Nephron progenitor cell (in vitro differentiated cells): ENCODE results near the gene ATG5.

Experiments
- DNase-seq: peaks from one replicate; pipeline ENCODE4 v3.0.0; 2021
- H3K27ac Mint-ChIP-seq: 2 replicates; pipeline ENCODE4 v1.8.0; 2021; ENCODE audit warnings: mild to moderate bottlenecking, moderate library complexity, mixed read lengths
- H3K27me3 Mint-ChIP-seq: 2 replicates; pipeline ENCODE4 v1.8.0; 2021; ENCODE audit warnings: mild to moderate bottlenecking, low read depth, mixed read lengths; ENCODE audit not compliant: poor library complexity
- H3K36me3 Mint-ChIP-seq: 2 replicates; pipeline ENCODE4 v1.8.0; 2021; ENCODE audit warnings: low read depth, mixed read lengths
- H3K4me1 Mint-ChIP-seq: 2 replicates; pipeline ENCODE4 v1.8.0; 2021; ENCODE audit warnings: mixed read lengths
- H3K4me3 Mint-ChIP-seq: 2 replicates; pipeline ENCODE4 v1.8.0; 2021; ENCODE audit warnings: mild to moderate bottlenecking, moderate library complexity, mixed read lengths
- H3K9me3 Mint-ChIP-seq: 2 replicates; pipeline ENCODE4 v1.8.0; 2021; ENCODE audit warnings: mild to moderate bottlenecking, moderate library complexity, mixed read lengths
- TF ChIP-seq, protein P1 (sequence below): fragments of 200-600 bp; sonication (generic); IDR thresholded peaks from 2 replicates; pipeline ENCODE4 v1.5.0; 2021; ENCODE audit warnings: antibody characterized with exemption

ATG5 gene

DNA sequence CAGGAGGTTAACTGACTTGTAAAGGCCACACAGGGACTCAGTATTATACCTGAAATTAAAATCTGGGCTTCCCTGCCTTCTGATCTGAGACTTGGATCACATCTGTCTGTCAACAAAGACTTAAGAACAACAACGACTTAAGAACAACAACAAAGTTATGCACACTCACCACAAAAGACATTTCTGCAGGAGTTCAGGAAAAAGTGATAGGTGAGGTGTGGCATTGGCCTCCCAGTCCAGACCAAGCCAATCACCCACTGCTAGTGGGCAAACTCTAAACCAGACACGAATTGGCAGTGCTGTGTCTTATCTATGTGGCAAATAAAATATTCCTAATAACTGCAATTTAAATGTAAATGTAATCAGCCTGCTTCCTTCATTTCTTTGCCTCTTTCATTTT lies 178.1 kb downstream of the ATG5 start:
- Mint-ChIP-seq H3K27me3 (peaks cover 6% of the 10 kb centered on the region), H3K9me3 (no peaks in the 10 kb centered on the region), H3K4me3 (no peak overlapping the region), H3K27ac (no peak overlapping the region), H3K36me3 (no peaks in the 10 kb centered on the region), H3K4me1 (peaks cover 44% of the 10 kb centered on the region)
- DNase-seq: no peak
- TF ChIP-seq, protein P1, sequence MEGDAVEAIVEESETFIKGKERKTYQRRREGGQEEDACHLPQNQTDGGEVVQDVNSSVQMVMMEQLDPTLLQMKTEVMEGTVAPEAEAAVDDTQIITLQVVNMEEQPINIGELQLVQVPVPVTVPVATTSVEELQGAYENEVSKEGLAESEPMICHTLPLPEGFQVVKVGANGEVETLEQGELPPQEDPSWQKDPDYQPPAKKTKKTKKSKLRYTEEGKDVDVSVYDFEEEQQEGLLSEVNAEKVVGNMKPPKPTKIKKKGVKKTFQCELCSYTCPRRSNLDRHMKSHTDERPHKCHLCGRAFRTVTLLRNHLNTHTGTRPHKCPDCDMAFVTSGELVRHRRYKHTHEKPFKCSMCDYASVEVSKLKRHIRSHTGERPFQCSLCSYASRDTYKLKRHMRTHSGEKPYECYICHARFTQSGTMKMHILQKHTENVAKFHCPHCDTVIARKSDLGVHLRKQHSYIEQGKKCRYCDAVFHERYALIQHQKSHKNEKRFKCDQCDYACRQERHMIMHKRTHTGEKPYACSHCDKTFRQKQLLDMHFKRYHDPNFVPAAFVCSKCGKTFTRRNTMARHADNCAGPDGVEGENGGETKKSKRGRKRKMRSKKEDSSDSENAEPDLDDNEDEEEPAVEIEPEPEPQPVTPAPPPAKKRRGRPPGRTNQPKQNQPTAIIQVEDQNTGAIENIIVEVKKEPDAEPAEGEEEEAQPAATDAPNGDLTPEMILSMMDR: no peak

DNA sequence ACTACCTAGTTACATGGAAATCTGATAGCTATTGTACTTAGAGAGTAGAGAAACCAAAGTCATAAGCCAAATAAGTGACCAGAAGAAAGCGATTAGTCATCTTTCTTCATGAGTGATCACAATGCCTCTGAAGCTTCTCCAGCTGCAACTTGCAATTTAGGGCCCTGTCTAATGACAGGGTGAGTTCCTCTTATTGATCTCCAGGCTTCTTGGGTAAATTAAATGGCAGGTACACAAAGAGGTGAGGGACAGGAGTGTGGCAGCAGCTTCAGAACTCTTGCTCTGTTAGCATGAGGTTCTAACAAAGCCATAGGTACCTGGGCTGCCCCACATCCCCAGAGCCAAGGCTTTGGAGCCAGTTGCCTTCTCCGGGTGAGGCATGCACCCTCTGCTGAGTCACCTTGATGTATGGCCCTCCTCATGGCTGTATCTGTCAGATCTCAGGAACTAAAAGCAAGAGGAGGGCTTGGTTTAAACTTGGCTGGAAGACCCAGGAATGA lies 178.7 kb downstream of the ATG5 start:
- Mint-ChIP-seq H3K4me3 (no peak overlapping the region), H3K9me3 (no peaks in the 10 kb centered on the region), H3K36me3 (no peaks in the 10 kb centered on the region), H3K27ac (peak overlapping the region; percentile 85), H3K27me3 (peaks cover under 1% of the 10 kb centered on the region), H3K4me1 (peaks cover 50% of the 10 kb centered on the region)
- no peak for DNase-seq
- TF ChIP-seq, protein P1: no peak

DNA sequence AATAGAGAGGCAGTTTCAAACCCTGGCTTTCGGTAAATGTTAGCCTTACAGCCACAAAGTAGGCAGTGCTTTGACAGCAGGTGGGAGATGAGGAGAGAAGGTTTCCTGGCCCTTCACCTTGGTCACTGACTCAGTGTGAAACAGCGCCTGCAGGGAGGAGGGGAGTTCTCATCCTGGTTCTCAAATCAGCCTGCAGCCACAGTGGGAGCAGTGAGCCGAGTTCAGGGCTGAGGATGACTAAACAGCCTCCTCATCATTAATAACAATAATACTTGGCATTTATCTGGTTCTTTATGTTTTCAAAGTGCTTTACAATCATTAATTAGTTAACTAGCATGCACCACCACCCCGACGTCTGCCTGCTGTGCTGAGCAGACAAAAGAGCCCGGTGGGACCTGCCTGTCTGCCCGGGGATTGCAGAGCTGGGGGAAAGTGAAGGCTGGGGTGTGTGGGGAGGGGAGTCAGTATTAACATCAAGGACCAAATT lies 179.8 kb downstream of the ATG5 start:
- Mint-ChIP-seq H3K27ac (no peak overlapping the region), H3K4me1 (peaks cover 59% of the 10 kb centered on the region), H3K4me3 (no peak overlapping the region), H3K9me3 (no peaks in the 10 kb centered on the region), H3K27me3 (no peaks in the 10 kb centered on the region), H3K36me3 (no peaks in the 10 kb centered on the region)
- TF ChIP-seq, protein P1: no peak
- no peak for DNase-seq

DNA sequence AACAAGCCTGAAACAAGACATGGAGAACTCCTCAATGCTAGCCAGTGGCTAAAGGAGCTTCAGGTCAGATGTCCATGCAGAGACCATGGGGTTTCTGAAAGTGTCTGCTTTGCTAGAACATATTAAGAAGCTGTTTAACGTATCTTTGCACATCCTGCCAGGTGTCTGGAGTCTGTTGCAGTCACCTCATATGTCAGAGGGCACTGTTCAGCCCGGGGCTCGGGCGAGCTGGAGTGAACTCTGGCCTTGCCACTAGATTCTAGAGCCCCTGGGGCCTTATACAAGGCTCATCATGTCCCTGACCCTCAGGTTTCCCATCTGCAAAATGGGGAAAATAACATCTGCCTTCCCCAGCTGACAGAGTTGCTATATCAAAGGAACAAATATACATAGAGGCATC lies 180.4 kb downstream of the ATG5 start:
- TF ChIP-seq, protein P1: no peak
- Mint-ChIP-seq H3K27me3 (no peaks in the 10 kb centered on the region), H3K9me3 (no peaks in the 10 kb centered on the region), H3K27ac (no peak overlapping the region), H3K4me1 (peaks cover 65% of the 10 kb centered on the region), H3K36me3 (no peaks in the 10 kb centered on the region), H3K4me3 (no peak overlapping the region)
- DNase-seq: no peak

DNA sequence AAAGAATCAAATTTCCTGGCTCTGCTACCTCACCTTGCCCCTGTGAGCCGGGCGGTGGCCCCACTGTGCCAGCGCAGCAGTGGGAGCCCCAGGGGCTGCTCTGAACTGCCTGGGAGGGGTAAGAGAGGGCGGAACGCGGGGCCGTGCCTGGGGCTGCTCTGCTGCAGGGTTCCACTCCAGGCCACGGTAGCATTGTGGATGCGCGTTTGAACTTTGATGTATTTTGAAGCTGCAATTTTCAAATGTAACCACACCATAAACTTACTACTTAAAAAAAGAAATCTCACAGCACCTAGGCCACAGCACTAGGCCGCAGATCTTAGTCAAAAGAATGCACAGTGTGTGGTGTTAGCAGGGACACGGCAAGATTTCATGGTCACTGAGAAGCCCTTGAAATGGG lies 181.9 kb downstream of the ATG5 start:
- no peak for DNase-seq
- H3K4me1 Mint-ChIP-seq: peaks cover 68% of the 10 kb centered on the region
- no peak overlapping the region for H3K4me3 Mint-ChIP-seq
- no peaks in the 10 kb centered on the region for H3K9me3 Mint-ChIP-seq
- H3K27me3 Mint-ChIP-seq: no peaks in the 10 kb centered on the region
- peak overlapping the region; percentile 26 for H3K27ac Mint-ChIP-seq
- TF ChIP-seq, protein P1: no peak
- H3K36me3 Mint-ChIP-seq: no peaks in the 10 kb centered on the region

DNA sequence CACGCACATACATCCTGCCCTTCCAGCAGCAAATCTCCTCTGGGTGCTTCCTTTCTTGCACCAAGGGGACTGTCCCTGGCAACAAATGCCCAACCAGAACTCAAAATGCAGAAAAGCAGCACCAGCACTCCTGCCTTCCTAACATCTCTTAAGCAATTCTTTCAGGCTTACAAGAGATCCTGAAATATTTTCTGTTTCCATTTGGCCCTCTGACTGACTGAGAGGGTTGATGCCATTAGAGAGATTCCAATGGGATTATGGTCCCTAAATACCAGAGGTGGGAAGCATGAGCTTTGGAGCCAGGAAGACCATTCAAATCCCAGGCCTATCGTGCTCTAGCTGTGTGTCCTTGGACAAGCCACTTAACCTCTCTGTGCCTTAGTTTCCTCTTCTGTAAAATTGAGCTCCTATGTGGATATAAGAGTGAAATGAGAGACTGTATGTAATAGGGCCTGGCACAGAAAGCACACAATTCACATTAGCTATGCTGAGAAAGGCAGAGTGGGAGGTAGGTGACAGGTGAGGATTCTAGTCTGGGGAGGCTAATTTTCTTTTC lies 182.6 kb downstream of the ATG5 start:
- H3K36me3 Mint-ChIP-seq: no peaks in the 10 kb centered on the region
- no peaks in the 10 kb centered on the region for H3K27me3 Mint-ChIP-seq
- no peak overlapping the region for H3K27ac Mint-ChIP-seq
- no peak for DNase-seq
- H3K9me3 Mint-ChIP-seq: no peaks in the 10 kb centered on the region
- H3K4me1 Mint-ChIP-seq: peaks cover 75% of the 10 kb centered on the region
- TF ChIP-seq, protein P1: no peak
- no peak overlapping the region for H3K4me3 Mint-ChIP-seq
